Hindlimb muscle (tissue), 1 donor: Measurements from ENCODE around the gene ST3GAL2. TPM values are rescaled to one million over a fixed set of nuclear protein-coding genes. Genes with fewer than 3 reads are reported as not detected.
"Not testable (repeated sequence)": the region's sequence is repeated elsewhere in the genome, so short reads cannot be mapped to it uniquely, and the experiment has no call there.

Experiments
- DNase-seq: peaks from one replicate; pipeline ENCODE4 v3.0.0-alpha.2; 2013
- polyA plus RNA-seq: library from polyadenylated mRNA; unstranded; fragments of 120-200 nt; gene quantifications from one replicate; pipeline ENCODE4 v1.2.1, GENCODE V29; 2013; ENCODE audit not compliant: insufficient read length

Gene ST3GAL2
- polyA plus RNA-seq, 1 donor, result 30.5 TPM

GRCh38 chr16:70381604-70382342, 57.1 kb downstream of the ST3GAL2 start:
- DNase-seq, result no peak

DNA sequence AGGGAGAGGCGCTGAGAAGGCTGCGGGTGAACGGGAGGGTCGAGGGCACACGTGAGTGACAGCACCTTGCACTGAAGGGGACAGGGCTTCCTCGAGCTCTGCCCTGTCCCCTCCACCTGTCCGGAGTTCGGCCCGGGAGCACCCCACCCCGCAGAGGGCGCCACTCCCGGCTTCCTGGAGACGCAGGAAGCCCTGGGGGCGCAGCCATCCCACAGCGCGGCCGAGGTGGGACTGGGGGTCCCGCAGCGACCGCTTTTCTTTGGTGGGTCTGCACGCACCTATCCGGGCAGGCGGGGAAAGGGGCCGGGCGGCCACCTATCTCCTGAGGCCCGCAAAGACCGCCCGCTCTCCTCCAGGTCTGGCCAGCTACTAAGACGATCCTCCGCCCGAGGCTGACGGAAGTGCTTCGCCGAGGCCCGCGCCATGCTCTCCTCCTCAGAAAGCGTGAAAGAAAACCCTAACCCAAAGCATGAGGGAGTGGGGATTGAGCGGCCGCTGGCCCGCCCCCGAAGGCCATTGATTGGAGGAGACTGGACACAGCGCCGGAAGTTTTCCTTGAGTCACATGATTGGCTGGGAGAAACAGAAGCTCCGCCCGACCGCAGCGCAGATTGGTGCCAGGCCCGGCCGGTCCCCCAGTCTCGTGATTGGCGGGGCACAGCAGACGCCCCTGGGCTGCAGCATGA, 57.8 kb downstream of the ST3GAL2 start:
- peak; percentile 95 for DNase-seq

GRCh38 chr16:70380248-70380918, 58.5 kb downstream of the ST3GAL2 start:
- DNase-seq, result peak; percentile 43

DNA sequence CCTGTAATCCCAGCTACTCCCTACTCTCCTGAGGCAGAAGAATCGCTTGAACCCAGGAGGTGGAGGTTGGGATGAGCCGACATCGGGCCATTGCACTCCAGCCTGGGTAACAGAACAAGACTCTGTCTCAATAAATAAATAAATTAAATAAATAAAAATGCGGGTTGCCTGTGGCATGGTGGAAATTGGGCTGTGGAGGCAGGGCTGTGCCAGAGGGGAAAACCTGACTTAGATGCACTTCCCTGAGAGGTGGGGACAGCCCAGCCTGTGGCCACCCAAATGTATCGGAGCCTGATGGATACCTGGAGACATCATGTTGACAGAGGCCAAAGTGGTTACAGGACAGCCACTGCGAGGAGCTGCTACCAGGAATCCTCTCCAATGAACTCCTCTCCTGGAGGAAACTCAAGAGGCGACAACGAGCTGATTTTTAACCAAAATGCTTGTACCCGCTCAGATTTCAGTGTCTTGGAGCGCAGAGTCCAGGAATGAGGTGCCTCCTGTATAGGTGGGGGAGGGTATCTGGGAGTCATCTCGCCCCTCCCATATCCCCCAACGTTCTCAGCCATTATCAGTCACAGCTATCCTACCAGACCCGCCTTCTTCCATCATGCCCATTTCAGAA, 59.9 kb downstream of the ST3GAL2 start:
- DNase-seq, result no peak

- no peak for DNase-seq
Measured at GRCh38 chr16:70377782-70378181, 61.1 kb downstream of the ST3GAL2 start.

DNA sequence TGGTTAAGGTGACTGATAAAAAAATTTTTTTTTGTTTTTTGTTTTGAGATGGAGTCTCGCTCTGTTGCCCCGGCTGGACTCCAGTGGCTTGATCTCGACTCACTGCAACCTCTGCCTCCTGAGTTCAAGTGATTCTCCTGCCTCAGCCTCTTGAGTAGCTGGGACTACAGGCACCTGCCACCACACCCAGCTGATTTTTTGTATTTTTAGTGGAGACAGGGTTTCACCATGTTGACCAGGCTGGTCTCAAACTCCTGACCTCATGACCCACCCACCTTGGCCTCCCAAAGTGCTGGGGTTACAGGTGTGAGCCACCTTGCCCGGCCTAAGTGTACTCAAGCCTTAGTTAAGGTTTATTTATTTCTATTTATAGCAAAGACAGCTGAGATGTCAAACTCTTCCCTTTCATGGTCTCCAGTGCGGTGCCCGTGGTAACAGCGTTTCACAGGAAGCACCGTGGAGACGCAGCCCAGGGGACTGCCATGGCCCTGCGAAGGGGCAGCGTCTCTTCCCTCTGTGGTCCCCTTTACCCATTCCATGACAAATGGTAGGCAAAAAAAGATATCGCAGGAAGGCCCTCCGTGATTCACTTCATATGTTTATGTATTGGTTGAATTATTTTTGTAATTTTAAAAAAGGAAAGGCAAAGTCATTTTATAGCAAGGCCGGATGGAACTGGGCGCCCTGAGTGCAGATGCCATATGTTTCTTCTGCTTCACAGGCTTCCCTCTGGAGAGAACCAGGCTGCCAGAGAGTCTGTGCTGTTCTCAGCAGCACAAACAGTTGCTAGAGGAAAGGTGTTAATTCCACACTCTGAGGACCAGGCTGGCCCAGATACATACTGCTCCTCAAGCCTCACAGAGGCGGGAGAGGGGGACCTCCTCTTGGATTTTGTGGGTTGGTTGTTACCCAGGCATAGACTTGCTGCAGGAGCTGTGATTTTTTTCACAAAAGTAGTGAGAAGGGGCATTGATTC, 63.0 kb downstream of the ST3GAL2 start:
- DNase-seq, result no peak

DNA sequence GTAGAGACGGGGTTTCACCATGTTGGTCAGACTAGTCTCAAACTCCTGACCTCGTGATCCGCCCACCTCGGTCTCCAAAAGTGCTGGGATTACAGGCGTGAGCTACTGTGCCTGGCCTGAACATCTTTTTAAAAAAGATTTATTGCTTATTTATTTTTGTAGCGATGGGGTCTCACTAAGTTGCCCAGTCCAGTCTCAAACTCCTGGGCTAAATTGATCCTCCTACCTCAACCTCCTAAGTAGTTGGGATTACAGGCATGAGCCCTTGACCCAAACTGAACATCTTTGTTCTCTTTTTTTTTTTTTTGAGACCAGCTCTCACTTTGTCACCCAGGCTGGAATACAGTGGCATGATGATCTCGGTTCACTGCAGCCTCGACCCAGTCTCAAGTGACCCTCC, 64.7 kb downstream of the ST3GAL2 start:
- DNase-seq, result no peak

DNA sequence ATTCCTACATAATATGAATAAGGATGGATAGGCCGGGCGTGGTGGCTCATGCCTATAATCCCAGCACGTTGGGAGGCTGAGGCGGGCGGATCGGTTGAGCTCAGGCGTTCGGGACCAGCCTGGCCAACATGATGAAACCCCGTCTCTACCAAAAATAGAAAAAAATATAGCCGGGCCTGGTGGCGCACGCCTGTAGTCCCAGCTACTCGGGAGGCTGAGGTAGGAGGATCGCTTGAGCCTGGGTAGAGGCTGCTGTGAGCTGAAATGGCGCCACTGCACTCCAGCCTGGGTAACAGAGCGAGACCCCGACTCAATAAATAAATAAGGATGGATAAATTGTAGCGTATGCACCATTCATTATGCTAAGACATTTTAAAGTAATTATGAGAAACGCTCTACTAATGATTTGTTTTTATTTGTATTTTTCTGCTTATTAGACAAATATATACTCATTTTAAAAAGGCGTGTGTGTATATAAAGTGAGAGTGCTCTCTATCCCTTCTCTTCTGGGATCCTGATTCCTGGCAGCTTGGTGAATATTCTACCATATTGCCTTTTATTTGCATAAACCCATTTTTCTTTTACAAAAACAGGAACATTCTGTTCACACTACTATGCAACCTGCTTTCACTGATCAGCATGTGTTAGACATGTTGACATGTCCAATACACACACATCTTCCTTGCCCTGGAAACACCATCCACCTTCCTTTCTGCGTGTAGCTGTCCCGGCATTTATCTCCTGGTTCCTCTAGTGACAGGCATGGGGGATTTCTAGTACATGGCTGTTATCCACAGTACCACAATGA, 65.8 kb downstream of the ST3GAL2 start:
- no peak for DNase-seq

DNA sequence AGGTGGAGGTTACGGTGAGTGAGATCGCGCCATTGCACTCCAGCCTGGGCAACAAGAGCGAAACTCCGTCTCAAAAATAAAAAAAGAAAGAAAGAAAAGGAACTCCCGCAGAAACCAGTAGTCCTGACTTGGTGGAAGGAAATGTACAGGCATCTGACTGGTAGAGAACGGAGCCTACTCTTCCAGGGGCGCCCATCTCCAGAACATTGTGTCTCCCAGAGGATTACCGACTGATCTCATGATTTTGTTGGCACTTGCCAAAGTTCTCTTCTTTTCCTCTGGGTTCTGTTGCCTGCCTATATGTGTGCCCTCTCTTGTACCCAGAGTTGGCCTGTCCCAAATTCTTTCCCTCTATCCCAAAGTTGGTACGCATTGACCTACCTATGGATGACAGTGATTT, 68.0 kb downstream of the ST3GAL2 start:
- no peak for DNase-seq

DNA sequence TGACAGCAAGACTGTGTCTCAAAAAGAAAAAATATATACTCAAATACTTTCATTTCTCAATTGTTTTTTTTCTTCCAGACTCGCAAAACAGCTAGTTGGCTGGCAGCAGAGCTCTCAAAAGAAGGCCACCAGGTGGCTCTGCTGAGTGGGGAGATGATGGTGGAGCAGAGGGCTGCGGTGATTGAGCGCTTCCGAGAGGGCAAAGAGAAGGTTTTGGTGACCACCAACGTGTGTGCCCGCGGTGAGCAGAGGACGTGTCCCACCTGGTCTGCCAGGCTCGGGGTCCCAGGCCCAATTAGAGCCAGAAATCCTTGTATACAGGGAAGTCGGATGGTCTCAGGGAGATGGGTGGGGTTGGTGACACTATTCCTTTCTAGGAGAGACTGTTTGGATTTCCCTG, 68.8 kb downstream of the ST3GAL2 start:
- DNase-seq, result not testable (repeated sequence)

- no peak for DNase-seq
Measured at GRCh38 chr16:70364399-70364798, 74.5 kb downstream of the ST3GAL2 start.

GRCh38 chr16:70359552-70359951, 79.3 kb downstream of the ST3GAL2 start:
- DNase-seq, result no peak

DNA sequence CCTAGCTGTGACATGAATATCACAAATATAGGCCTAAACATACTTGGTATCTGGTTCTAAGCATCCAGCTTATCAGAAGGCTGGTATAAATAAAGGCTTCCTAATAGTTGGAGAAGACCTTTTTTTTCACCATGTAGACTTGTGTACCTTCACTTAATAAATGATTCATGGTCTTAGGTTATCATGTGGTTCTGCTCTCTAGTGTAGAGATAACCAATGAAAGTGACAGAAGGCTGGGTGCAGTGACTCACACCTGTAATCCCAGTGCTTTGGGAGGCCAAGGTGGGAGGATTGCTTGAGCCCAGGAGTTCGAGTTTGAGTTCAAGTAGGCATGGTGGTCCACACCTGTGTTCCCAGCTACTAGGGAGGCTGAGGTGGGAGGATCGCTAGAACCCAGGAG, 89.1 kb downstream of the ST3GAL2 start:
- DNase-seq, result no peak

GRCh38 chr16:70348991-70349390, 89.9 kb downstream of the ST3GAL2 start:
- peak; percentile 42 for DNase-seq

DNA sequence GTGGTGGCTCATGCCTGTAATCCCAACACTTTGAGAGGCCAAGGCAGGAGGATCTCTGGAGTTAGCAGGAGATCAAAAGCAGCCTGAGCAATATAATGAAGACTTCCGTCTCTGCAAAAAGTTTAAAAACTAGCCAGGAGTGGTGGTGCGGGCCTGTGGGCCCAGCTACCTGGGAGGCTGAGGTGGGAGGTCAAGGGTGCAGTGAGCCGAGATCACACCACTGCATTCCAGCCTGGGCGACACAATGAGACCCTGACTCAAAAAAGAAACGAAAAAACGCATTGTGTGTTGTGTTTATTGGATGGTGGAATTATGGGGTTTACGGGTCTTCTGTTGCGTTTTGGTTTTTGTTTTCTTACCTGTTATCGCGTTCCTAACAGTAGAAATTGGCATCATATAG, 93.1 kb downstream of the ST3GAL2 start:
- no peak for DNase-seq

DNA sequence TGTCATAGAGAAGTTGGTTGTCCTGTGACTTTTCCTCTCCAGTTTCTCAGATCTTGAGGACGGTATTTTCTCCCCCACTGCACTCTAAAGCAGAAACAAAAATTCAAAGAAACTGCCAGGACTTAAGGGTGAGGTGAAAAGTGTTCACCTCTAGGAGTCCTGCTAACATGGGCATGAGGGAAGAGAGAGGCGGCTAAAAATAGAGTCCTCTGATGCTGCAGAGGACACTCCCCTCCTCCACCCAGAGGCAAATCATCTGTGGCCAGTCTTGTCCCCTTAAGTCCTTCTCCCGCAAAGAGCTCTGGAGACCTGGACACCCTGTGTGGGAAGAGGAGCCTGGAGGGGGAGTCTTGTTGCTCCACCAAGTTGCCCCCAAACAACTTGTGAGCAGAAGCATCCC, 96.9 kb downstream of the ST3GAL2 start:
- no peak for DNase-seq

DNA sequence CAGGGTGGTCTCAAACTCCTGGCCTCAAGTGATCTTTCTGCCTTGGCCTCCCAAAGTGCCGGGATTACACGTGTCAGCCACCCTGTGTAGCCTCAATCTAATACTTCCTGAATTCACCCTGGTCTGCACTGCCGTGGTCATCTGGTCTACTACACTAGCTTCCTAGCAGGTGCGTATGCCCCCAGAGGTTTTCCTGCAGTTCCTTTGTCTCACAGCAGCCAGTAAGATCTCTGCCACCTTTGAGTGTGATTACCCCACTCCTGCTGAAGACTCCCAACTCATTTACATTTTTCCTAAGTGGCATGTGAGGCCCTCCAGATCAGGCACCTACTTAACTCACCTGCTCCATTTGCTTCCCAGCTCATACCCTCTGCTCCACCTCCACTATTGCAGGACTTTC, 97.3 kb downstream of the ST3GAL2 start:
- DNase-seq, result no peak

DNA sequence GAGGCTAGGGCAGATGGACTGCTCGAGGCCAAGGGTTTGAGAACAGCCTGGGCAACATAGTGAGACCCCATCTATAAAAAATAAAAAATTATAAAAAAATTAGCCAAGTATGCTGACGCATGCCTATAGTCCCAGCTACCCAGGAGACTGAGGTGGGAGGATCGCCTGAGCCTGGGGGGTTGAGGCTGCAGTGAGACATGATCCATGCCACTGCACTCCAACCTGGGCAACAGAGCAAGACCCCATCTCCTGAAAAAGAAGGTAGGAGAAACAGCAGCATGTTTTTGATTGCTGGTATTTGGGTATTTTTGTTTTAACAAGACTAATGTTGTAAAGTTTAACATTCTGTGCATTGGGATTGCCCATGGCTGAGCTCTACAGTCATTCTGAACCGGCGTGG, 101.1 kb downstream of the ST3GAL2 start:
- no peak for DNase-seq

GRCh38 chr16:70332728-70333127, 106.2 kb downstream of the ST3GAL2 start:
- DNase-seq, result not testable (repeated sequence)

DNA sequence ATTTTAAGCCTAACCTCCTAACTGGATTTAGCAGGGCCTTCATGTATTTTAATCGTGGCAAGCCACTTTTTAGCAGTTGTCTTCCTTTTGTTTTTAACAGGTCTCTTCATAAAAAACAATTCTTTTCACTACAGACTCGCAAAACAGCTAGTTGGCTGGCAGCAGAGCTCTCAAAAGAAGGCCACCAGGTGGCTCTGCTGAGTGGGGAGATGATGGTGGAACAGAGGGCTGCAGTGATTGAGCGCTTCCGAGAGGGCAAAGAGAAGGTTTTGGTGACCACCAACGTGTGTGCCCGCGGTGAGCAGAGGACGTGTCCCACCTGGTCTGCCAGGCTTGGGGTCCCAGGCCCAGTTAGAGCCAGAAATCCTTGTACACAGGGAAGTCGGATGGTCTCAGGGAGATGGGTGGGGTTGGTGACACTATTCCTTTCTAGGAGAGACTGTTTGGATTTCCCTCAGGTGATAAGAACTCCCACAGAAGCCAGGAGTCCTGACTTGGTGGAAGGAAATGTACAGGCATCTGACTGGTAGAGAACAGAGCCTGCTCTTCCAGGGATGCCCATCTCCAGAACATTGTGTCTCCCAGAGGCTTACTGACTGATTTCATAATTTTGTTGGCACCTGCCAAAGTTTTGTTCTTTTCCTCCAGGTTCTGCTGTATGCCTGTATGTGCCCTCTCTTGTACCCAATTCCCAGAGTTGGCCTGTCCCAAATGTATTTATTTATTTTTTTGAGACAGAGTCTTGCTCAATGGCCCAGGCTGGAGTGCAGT, 107.1 kb downstream of the ST3GAL2 start:
- no peak for DNase-seq
